Left renal pelvis (tissue), 4 donors: ENCODE results near the gene ESPNL. TPM values are rescaled to one million over a fixed set of nuclear protein-coding genes. Genes with fewer than 3 reads are reported as not detected.
"Not testable (repeated sequence)": the region's sequence is repeated elsewhere in the genome, so short reads cannot be mapped to it uniquely, and the experiment has no call there.

Experiments
- DNase-seq, 4 donors: peaks; one replicate each; pipeline ENCODE4 v3.0.0-alpha.2; 2013; ENCODE audit warnings: low read depth in 4 of 4, low spot score in 3 of 4
- polyA plus RNA-seq, 4 donors: library from polyadenylated mRNA; unstranded; fragments of 120-200 nt; gene quantifications; one replicate each; pipeline ENCODE4 v1.2.1, GENCODE V29; 2013; ENCODE audit not compliant: insufficient read length in 4 of 4

The ESPNL gene
- 1 to 10 TPM in 3 of 4 donors, under 1 TPM in 1; 0.86 to 2.9 (median 1.7) TPM for polyA plus RNA-seq

- no peak for DNase-seq
Measured at GRCh38 chr2:238100049-238100820, at the start of gene ESPNL. ESPNL (plus strand) TSS chr2:238100340; CDS start chr2:238100420, 80 bp downstream.

GRCh38 chr2:238053191-238053776 is 46.9 kb upstream of the ESPNL start:
- DNase-seq: no peak

- DNase-seq: no peak
Measured at GRCh38 chr2:238055841-238056240, 44.3 kb upstream of the ESPNL start.

GRCh38 chr2:238057696-238058575 is 42.2 kb upstream of the ESPNL start:
- DNase-seq: not testable (repeated sequence)

- no peak for DNase-seq
Measured at GRCh38 chr2:238059505-238059904, 40.6 kb upstream of the ESPNL start.

GRCh38 chr2:238060096-238060541 is 40.0 kb upstream of the ESPNL start:
- DNase-seq: peak in 2 of 4 donors; percentile 21 to 27

- DNase-seq: peak; percentile 91 to 95 (median 93)
Measured at GRCh38 chr2:238060542-238061314, 39.4 kb upstream of the ESPNL start, which contains the start of gene SCLY. SCLY (plus strand) TSS chr2:238061001; CDS start chr2:238061055, 54 bp downstream.

- DNase-seq: no peak
Measured at GRCh38 chr2:238061315-238062202, 38.6 kb upstream of the ESPNL start.

GRCh38 chr2:238063414-238064189 is 36.5 kb upstream of the ESPNL start:
- no peak for DNase-seq

GRCh38 chr2:238064376-238064775 is 35.8 kb upstream of the ESPNL start:
- DNase-seq: no peak

- DNase-seq: no peak
Measured at GRCh38 chr2:238065071-238065846, 34.9 kb upstream of the ESPNL start.

- no peak for DNase-seq
Measured at GRCh38 chr2:238066218-238066617, 33.9 kb upstream of the ESPNL start.

GRCh38 chr2:238066718-238067117 is 33.4 kb upstream of the ESPNL start:
- not testable (repeated sequence) for DNase-seq

GRCh38 chr2:238067939-238068338 is 32.2 kb upstream of the ESPNL start:
- no peak for DNase-seq

GRCh38 chr2:238069021-238069709 is 31.0 kb upstream of the ESPNL start:
- no peak for DNase-seq

- DNase-seq: no peak
Measured at GRCh38 chr2:238069877-238070276, 30.3 kb upstream of the ESPNL start.

- no peak for DNase-seq
Measured at GRCh38 chr2:238075397-238075796, 24.7 kb upstream of the ESPNL start.
